GM18511 (cell line): ENCODE data around the gene SNX27.
"Not testable (repeated sequence)": the region's sequence is repeated elsewhere in the genome, so short reads cannot be mapped to it uniquely, and the experiment has no call there.

ENCODE experiments used
- ATAC-seq: cut with Tn5 transposase; IDR thresholded peaks from one replicate; pipeline ENCODE4 v1.9.1; 2021; ENCODE audit warnings: mild to moderate bottlenecking, moderate library complexity; ENCODE audit not compliant: unreplicated experiment

The SNX27 gene

DNA sequence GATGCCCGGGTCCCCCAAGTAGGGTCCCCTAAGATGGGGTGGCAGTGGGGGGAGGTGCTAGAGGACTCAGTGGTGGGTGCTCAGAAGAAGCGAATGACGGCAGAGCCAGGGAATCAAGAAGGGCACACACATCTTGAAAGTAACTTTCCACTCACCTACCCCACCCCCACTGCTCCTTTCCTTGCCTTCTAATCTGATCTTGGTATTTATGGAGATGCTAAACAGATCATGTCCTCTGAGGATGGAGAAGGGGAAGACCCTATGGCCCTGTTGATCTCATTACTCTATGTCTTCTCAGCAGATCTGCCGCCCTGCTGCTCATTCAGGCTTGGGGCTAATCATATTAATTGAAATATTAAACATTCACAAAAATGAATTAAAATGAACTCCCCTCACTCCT is 106.8 kb downstream of the SNX27 start:
- no peak for ATAC-seq

GRCh38 chr1:151720125-151720524 is 108.3 kb downstream of the SNX27 start:
- ATAC-seq, result no peak

DNA sequence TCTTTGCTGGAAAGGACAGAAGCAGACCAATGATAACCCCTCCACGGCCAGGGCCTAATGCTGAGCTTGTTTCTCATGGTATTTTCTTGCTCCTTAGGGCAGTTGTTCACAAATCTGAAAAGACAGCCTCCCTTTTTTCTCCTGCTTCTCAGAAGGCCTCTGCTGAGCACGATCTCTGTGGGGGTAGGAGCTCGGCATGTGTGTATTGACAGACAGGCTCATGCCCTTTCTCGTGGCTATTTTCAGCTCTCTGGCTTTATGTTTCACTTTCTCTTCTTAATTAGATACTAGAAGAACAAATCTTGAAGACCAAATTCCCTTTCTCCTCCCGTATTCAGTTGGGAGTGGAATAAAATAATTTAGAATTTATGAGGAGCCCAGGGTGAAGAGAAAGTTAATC is 108.7 kb downstream of the SNX27 start:
- ATAC-seq, result no peak

DNA sequence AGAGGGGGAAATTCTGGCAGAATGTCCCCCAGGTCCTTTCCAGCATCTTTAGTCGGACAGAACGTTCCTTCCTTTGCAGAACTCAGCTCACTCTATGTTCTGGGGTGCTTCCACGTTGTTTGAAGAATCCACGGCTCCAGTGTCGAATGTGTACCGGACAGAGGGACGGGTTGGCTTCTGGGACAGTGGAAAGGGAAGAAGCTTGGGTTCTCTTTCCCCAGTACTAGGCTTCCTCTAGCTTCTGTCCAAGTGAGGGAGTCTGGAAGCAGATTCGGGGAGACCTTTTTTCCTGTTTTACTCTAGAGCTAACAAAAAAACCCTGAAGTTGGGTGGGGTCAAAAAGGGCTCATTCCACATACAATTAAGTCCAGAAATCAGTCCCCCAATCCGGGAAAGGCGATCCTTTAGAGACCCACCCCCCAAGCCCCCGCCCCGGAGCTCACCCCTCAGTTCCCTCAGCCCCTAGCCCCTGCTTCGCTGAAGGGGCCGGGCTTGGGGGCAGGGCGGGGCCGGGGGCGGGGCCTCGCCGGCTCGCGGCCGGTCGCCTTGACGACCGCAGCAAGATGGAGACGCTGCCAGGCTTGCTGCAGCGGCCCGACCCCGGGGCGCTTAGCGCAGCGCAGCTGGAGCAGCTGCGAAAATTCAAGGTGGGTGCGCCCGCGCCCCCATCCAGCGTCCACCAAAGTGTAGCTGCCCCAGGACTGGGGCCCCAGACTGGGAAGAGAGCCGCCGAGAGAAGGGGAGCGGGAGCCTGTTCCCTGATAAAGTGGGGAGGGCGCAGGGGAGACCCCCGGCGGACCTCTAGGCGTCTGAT is 109.3 kb downstream of the SNX27 start, which contains the start of gene RIIAD1:
RIIAD1 (plus strand) TSS at position 549 of the 814 bp plus-strand sequence; CDS start at position 564, 15 bp downstream.
- ATAC-seq, result peak; percentile 62

DNA sequence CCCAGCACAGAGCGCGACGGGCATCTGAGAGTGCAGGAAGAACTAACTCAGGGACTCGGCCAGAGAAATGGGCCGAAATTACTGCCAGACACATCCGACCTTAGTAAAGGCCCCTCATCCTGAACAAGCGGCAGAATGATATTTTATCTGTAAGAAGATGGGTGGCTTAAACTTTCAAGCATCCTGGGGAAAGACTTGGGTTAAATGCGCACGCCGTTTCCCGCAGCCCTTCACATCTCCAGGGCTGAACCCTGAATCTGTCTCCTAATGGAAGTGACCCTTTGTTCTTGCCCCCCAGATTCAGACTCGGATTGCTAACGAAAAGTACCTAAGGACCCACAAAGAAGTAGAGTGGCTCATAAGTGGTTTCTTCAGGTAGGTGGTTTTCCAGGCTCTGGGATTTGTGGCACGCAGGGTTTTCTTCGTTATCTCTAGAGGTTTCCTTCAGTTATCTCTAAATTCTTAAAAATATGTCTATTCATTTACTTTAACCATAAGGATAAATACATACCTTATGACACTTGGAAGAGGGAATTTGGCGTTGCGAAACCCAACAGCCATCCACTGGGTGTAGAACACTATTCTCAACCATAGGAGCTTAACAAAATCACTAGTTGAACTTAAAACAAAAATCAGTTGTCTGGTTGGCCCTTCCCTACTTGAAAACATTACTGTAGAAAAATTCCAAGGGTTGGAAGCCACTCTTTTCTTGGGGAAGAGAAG is 110.1 kb downstream of the SNX27 start:
- no peak for ATAC-seq

DNA sequence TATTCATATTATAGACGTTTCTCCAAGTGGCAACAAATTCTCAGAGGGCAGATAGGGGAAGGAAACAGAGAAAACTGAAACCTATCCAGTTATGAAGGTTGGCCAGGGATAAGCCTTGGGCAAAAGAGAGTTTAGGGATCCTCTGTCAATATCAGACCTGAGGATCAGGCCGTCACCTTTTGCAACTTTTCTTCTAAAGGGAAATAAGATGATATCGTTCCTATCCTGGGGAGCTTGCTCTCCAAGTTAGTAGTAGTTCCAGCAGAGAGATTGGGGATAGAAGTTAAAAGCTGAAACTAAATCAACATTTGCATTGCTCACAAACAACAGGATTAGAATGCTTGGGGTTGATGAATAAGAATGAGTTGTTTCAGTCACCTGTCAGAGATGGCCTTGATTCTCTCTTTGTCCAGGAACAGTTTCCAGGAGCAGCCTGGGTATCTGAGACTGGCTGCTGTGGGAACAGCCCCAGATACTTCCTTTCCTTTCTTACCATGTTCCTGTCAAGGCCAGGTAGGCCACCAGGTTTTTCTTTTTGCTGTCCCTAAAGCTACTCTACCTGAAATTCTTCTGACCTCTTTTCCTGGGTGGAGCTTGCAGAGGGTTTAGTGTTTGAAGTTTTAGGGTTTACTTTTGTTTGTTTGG is 112.0 kb downstream of the SNX27 start:
- no peak for ATAC-seq

DNA sequence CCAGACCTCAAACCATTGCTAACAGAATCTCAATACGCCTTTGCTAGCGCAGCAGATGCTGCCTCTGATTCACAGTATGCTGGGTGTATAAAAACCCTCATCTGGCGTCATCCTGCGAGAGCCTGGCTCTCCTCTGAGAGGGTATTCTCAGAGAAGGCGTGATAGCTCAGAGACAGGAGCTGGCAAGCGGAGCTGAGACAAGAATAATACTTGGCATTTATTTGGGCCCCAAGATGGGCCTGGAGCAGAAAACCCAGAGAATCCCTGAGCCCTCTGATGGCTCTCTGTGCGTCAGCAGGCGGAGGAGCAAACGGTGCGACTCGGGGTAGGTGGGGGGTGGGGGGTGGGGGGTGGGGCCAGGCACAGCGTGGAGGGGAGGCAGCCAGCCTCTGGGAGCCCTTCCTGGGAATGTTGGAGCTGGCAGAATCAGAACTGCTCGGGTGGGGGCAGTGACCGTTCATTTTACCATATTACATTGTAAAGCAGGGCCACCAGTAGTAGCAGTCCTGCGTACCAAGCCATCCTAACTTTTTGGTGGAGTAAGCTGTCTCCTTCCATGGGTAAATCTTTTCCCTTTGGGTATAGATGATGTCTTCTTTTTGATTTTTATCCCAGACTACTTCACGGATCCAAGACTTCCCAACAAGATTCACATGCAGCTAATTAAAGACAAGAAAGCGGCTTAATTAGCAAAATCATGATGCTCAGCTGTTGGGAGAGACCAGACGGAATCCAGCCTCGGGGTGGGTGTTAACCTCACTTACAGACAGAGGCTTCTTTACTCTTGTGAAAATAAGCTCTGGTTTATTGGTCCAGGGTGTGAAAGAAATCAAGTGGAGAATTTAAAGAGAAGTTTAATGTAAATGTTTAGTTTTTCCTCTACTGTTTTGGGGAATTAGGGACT is 116.6 kb downstream of the SNX27 start:
- ATAC-seq, result no peak

DNA sequence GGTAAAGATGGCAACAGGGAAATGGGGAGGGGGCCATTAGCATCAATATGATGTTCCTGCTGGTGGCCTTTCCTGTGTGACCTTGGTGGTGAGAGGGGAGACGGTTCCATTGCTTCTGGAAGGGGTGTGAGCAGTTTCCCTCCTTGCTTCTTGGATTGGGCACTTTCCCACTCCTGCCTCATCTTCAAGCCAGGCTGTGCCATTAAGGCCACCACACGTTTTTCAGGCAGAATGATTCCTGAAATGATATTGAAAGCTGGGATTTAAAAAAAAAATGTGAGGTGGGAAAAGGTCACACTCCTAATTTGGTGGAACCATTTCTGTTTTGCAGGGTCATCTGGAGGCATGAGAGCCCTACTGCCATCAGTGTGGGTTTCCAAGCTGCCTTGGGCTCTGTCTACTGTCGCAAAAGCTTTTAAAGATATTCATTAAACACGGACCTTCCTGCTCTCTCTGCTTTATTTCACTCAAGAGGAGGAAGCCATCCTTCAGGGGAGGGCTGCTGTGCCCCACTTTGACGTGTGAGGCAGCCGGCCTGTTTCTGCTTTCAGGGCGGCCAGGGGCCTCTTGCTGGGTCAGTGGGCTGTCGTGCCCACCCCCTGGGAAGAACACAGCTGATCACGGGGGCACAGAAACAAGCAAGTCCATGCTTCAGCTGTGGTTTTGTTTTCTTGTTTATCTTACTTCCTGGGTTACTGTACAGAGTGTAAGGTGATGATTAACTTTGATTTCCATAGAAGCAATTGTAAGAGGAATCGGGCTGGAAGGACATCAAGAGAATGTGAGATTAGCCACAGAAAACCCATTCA is 117.5 kb downstream of the SNX27 start:
- no peak for ATAC-seq

- ATAC-seq, result no peak
Observed at GRCh38 chr1:151729966-151730291, 118.1 kb downstream of the SNX27 start.

DNA sequence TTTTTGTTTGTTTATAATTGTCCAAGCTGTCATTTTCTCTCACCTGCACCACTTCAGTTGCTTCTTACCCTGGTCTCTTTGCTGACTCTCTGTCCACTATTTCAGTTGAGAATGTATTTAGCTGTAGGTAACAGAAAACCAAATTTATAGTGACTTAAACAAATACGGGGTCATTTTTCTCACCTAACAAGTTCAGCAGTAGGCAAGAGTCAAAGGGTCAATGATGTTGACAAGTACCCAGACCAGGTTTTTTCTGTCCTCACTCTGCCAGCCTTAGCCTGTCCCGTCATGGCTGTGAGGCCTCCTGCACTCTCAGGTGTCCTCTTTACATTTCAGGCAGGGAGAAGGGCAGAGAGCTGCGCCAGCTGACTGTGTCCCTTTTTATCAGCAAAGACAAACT is 121.3 kb downstream of the SNX27 start:
- ATAC-seq, result no peak

GRCh38 chr1:151733995-151734394 is 122.1 kb downstream of the SNX27 start:
- not testable (repeated sequence) for ATAC-seq

DNA sequence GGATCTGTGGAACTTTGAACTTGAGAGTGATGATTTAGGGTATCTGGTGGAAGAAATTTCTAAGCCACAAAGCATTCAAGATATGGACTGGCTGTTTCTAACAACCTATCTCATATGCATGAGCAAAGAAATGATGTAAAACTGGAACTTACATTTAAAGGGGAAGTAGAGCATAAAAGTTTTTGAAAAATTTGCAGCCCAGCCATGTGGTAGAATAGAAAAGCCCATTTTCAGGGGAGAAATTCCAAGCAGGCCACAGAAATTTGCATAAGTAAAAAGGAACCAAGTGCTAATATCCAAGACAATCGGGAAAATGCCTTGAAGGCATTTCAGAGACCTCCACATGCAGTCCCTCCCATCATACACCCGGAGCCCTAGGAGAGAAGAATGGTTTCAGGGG is 125.2 kb downstream of the SNX27 start:
- ATAC-seq, result no peak

- no peak for ATAC-seq
Observed at GRCh38 chr1:151737479-151737878, 125.6 kb downstream of the SNX27 start.

- no peak for ATAC-seq
Observed at GRCh38 chr1:151739590-151740355, 127.9 kb downstream of the SNX27 start.

- ATAC-seq, result no peak
Observed at GRCh38 chr1:151741516-151741915, 129.7 kb downstream of the SNX27 start.
